ENCODE measurements around the gene MORC1.

GRCh38 chr3:108940568-108941263 lies 177.2 kb downstream of the MORC1 start:
- TF ChIP-seq EP300 (IDR thresholded peaks at IDR 0.05) (no peak), CTCF (IDR thresholded peaks at IDR 0.05) (no peak), POLR2A (IDR thresholded peaks at IDR 0.05) (no peak)
